HEK293T (cell line): ENCODE results near the gene ZNF683.

ENCODE experiments used
- BHLHE40 ChIP-seq: fragments of 450-650 bp; IDR thresholded peaks from 2 replicates; pipeline ENCODE4 v1.6.1; 2016; ENCODE audit warnings: mild to moderate bottlenecking, moderate library complexity, borderline replicate concordance
- FOXA1 ChIP-seq: fragments of 450-650 bp; IDR thresholded peaks from 2 replicates; pipeline ENCODE4 v1.6.1; 2016; ENCODE audit warnings: mild to moderate bottlenecking
- FOXM1 ChIP-seq: fragments of 450-650 bp; IDR thresholded peaks from 2 replicates; pipeline ENCODE4 v1.6.1; 2017; ENCODE audit warnings: mild to moderate bottlenecking, borderline replicate concordance
- LEF1 ChIP-seq: fragments of 450-650 bp; IDR thresholded peaks from 2 replicates; pipeline ENCODE4 v1.6.1; 2017; ENCODE audit warnings: mild to moderate bottlenecking, borderline replicate concordance
- SP1 ChIP-seq: fragments of 450-650 bp; IDR thresholded peaks from 2 replicates; pipeline ENCODE4 v1.6.1; 2017
- TARDBP ChIP-seq: fragments of 450-650 bp; IDR thresholded peaks from 2 replicates; pipeline ENCODE4 v1.6.1; 2016
- ZNF384 ChIP-seq: fragments of 450-650 bp; IDR thresholded peaks from 2 replicates; pipeline ENCODE4 v1.6.1; 2016

GRCh38 chr1:26317612-26318337 is 54.8 kb downstream of the ZNF683 start, which contains the start of gene CD52:
- TF ChIP-seq ZNF384 (no peak), TARDBP (no peak), LEF1 (no peak), SP1 (no peak), FOXA1 (no peak), FOXM1 (no peak), BHLHE40 (no peak)
